GM21526 (cell line): ENCODE measurements around the gene MRPL18.
"Not testable (repeated sequence)": the region's sequence is repeated elsewhere in the genome, so short reads cannot be mapped to it uniquely, and the experiment has no call there.

Experiments used
- ATAC-seq: cut with Tn5 transposase; IDR thresholded peaks from one replicate; pipeline ENCODE4 v1.9.1; 2021; ENCODE audit warnings: moderate library complexity; ENCODE audit not compliant: unreplicated experiment, low FRiP score

Gene MRPL18

GRCh38 chr6:159790149-159790955, at the start of gene MRPL18:
MRPL18 (plus strand) TSS chr6:159790467; CDS start chr6:159790588, 121 bp downstream.
- ATAC-seq: peak; percentile 84

- no peak for ATAC-seq
Observed at GRCh38 chr6:159742165-159742564, 48.1 kb upstream of the MRPL18 start.

DNA sequence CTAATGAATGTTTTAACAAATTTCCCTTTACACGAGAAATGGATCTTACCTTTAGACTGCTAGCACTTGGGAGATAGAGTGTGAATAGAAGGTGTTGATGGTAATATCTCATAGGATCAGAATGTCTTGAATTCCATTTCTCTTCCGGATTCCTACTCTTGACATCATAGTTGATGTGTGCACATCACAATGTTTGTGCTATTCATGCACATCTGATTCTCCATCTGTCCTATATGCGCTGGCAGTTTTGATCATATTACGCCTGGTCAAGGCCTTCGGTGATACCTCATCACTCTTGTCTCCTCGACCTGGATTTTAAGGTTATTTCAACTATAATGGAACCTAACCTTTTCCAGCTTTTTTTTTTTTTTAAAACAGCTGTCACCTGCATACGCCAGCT, 45.2 kb upstream of the MRPL18 start:
- ATAC-seq: no peak

GRCh38 chr6:159746759-159747158, 43.5 kb upstream of the MRPL18 start:
- ATAC-seq: no peak

GRCh38 chr6:159748127-159748526, 42.1 kb upstream of the MRPL18 start:
- ATAC-seq: not testable (repeated sequence)

- no peak for ATAC-seq
Observed at GRCh38 chr6:159751448-159751847, 38.8 kb upstream of the MRPL18 start.

DNA sequence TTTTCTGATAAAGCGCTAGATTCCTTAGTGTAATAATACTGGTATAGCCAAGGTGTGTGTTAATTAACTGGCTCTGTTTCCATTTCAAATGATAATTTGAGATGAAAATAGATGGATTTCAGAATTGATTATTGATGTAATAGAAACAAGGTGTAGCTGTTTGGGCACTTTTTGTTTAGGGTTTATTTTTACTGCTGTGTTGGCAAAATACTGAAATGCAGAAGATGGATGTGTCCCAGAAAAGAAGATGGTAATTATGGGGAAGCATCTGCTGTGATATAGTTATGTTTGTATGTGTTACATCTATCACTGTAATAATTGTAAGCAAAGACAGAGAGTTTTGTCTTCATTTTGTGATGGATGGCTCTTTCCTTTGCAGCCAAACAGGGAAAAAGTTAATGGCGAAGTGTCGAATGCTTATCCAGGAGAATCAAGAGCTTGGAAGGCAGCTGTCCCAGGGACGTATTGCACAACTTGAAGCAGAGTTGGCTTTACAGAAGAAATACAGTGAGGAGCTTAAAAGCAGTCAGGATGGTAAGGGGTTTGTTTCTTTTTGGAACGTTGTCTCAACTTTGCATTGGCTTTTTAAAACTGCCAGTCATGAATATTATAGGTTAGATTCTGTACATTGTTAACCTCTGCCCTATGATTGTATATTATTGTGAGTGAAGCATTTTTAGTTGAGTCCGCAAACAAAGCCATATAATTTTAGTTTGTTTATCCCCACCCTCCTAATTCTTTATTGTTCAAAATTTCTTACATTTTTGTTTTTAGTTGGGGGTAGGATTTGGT, 37.0 kb upstream of the MRPL18 start:
- no peak for ATAC-seq

DNA sequence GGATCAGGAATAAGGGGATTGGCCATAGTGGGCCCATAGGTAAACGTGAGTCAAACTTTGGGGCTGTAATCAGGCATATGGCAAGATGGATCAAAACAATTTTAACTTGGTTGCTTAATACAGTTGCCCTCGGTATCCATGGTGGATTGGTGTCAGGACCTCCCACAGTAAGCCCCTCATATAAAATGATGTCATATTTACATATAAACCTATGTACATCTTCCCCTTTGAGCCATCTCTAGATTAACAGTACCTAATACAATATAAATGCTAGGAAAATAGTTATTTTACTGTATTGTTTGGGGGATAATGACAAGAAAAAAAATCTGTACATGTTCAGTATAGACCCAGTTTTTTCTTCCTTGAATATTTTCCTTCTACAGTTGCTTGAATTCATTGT, 35.9 kb upstream of the MRPL18 start:
- no peak for ATAC-seq

DNA sequence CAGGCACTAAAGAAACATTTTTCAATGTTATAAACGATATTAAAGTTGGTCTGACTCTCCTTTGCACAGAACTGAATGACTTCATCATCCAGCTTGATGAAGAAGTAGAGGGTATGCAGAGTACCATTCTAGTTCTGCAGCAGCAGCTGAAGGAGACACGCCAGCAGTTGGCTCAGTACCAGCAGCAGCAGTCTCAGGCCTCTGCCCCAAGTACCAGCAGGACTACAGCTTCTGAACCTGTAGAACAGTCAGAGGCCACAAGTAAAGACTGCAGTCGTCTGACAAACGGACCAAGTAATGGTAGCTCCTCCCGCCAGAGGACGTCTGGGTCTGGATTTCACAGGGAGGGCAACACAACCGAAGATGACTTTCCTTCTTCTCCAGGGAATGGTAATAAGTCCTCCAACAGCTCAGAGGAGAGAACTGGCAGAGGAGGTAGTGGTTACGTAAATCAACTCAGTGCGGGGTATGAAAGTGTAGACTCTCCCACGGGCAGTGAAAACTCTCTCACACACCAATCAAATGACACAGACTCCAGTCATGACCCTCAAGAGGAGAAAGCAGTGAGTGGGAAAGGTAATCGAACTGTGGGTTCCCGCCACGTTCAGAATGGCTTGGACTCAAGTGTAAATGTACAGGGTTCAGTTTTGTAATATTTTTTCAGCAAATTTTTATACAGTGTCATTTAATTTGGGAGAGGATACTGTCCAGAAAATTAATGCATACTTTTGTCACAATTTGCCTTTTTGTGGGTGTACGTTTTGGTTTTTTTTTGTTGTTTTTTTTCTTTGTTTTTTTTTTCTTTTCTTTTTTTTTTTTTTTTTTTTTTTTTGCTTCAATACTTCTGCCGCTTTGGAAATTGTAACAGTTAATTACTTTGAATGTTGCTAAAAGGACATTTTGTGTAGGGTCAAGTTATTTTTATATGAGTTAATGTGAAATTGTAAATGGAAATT, 35.0 kb upstream of the MRPL18 start:
- no peak for ATAC-seq

GRCh38 chr6:159756508-159756907, 33.8 kb upstream of the MRPL18 start:
- no peak for ATAC-seq

DNA sequence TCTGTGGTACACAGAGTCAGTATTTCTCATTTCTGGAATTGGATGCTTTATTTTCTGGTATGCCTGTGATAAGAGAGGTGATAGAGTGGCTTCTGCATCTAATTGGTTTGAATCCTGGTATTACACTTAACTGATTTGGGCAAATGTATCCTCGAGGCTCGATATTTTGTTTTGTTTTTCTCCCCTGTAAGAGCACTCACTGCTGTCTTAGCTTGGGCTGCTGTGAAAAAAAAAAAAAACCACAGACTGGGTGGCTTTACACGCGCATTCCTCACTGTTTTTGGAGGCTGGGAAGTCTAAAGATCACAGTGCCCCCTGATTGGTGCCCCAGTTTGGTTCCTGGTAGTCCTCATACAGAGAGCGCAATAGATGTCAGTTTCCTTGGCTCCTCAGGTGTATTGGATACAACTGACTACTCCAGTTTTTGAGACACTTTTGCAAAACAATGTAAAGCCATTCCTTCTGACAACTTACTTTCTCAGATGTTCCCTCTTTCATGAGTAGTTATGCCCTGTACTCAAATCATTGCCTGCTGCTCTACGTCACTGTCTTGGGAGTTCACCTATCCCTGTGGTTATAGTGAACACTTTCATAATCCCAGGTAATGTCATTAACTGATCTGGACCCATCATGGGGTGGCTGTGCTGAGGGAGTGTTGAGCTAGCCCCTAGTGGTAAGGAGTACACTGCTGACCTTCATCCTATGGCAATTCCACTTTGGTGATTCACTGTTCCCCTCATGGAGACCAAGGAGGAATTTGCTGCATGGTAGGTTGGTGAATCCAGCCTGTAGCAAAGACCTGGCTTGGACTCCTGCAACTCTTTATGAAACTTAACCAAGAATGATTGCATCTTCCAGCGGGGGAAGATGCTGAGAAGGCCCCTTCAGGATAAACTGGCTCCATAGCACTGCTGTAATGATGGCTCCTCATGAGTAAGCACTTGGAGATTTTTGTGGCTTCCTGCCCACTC, 32.0 kb upstream of the MRPL18 start:
- ATAC-seq: no peak

GRCh38 chr6:159759645-159760044, 30.6 kb upstream of the MRPL18 start:
- no peak for ATAC-seq

GRCh38 chr6:159760602-159761057, 29.6 kb upstream of the MRPL18 start:
- no peak for ATAC-seq

DNA sequence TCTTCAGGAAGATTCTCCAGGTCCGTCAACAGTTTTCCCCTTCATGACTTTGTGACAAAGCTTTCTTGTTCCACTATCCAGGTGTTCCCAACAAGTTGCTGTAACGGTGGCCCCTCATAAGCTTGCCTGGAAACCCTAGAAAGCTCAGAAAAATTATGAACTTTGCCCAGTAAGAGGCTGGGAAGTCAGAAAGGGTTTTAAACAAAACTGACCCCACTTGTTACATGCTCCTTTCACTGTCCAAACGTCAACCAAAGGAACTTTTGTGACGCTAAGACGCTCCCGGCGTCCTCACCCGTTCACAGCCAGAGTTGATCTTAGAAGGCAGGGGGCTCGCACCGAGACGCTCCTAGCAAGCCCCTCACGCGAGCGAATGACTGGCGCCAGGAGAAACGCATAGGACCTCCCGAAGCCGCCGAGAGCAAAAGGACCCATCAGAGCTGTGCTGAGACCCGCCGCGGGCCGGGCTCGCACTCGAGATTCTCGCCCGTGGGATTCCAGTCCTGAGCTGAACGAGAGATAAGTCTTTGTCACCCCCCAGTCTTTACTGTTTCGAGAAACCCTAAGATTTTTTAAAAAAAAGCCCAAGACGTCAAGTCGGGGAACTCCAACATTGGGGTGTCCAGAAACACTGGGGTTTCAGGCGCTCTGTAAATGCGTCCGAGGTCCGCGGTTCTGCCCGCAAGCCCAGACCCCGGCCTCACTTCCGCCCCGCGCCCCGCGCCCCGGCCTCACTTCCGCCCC, 29.0 kb upstream of the MRPL18 start:
- ATAC-seq: peak; percentile 3

DNA sequence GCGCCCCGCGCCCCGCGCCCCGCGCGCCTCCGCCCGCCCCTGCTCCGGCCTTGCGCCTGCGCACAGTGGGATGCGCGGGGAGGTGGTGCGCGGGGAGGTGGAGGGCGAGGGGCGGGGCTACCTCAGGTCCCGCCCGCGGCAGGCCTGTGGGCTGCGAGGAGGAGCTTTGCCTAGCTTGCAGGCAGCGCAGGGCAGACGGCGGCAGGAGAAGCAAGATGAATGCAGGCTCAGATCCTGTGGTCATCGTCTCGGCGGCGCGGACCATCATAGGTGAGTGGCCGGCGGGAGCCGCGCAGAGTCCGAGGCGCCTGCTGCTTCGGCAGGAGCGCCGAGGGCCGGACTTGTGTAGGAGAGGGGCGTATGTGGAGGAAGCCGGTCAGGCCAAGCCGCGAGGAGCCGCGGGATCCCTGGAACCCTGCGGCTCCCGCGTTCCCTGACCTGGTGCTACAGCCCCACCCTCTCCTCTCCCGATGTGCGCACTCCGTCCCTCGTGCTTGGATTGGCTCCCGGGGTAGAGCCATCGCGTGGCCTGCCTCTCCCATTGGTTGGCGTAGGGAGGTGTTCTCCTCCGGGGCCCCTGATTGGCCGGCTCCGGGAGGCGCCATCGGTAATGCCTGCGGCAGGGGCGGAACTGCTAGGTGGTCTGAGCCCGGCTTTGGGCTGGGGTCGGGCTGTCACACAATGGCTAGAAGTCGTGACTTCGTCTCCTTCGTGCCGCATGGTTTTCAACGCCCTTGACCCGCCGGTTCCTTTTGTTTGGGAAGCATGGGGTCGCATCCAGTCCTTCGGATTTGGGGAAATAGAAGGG, 28.2 kb upstream of the MRPL18 start, which contains the start of gene ACAT2:
Gene ACAT2, plus strand, starts transcription at position 173 of the 808 bp plus-strand sequence. Its CDS starts 43 bp downstream, at position 216.
- peak; percentile 96 for ATAC-seq

DNA sequence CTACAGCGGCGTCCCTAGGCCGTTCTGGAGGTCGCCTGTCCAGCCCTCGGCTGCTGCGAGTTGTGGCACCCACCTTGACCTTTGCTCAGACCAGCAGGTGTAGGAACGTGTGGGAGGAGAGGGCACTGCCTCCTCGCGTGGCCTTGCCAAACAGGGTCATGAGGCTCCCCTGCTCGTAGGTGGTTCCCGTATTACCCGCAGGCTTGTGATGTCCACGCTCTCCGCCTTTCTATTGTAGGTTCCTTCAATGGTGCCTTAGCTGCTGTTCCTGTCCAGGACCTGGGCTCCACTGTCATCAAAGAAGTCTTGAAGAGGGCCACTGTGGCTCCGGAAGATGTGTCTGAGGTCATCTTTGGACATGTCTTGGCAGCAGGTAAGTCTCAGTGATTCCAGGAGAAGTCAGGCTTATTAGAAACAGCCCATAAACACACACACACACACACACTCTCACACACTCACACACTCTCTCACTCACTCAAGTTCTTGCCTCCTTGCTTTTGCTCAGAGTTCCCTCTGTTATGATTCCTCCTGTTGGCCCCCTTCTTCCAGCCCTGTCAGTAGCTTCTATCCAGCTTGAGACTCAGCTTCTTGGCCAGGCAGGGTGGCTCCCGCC, 27.5 kb upstream of the MRPL18 start:
- ATAC-seq: peak; percentile 3

GRCh38 chr6:159766906-159767305, 23.4 kb upstream of the MRPL18 start:
- no peak for ATAC-seq
